Endothelial cell of umbilical vein (primary cell): ENCODE measurements around the gene NSD1. TPM values are rescaled to one million over a fixed set of nuclear protein-coding genes. Genes with fewer than 3 reads are reported as not detected.

Source experiments
- BruUV-seq: library from RNA; stranded (reverse); fragments of 400-500 nt; replicated peaks from 2 replicates; lab custom pipeline; 2021; lab: Mats Ljungman, UMichigan
- CTCF ChIA-PET: fragments of 300-600, 350-600 bp; sonication (Branson Sonifier 250); formaldehyde crosslinking; loops from one replicate; lab custom pipeline; 2021; ENCODE audit warnings: antibody characterized with exemption, inconsistent platforms; lab: Charles Lee
- POLR2A ChIA-PET: fragments of 300-600, 350-600 bp; sonication (Branson Sonifier 250); formaldehyde crosslinking; loops from one replicate; lab custom pipeline; 2021; ENCODE audit warnings: antibody characterized with exemption, inconsistent platforms; lab: Charles Lee
- DNase-seq: peaks from one replicate; pipeline ENCODE4 v3.0.0-alpha.2; 2011; ENCODE audit warnings: low read depth, low spot score
- FAIRE-seq: peaks from 2 replicates; lab custom pipeline; 2011; peaks lifted over from hg19 to GRCh38; lab: Jason Lieb, UNC
- H2AFZ ChIP-seq: 2 replicates; pipeline ENCODE4 v1.6.0; 2012; ENCODE audit warnings: low read depth, low read length, control low read depth, inconsistent platforms
- H3K27ac ChIP-seq: 2 replicates; pipeline ENCODE4 v1.5.1; 2011; ENCODE audit warnings: low read depth, mild to moderate bottlenecking, control low read depth, low read length, moderate library complexity; ENCODE audit not compliant: insufficient read depth
- H3K27me3 ChIP-seq, 2 experiments: 2 replicates each; pipeline versions ENCODE4 v1.6.0 to v1.6.1; 2011; ENCODE audit warnings: low read length in 2 of 2, mixed read lengths in 1 of 2; ENCODE audit not compliant: control insufficient read depth in 2 of 2, insufficient read depth in 2 of 2
- H3K36me3 ChIP-seq, 2 experiments: 2 replicates in 1 of 2; 3 replicates in 1 of 2; pipeline ENCODE4 v1.5.1; 2011; ENCODE audit warnings: low read length in 2 of 2, mild to moderate bottlenecking in 1 of 2, moderate library complexity in 1 of 2; ENCODE audit not compliant: control insufficient read depth in 2 of 2, insufficient read depth in 2 of 2; ENCODE audit errors: extremely low read depth in 1 of 2
- H3K4me1 ChIP-seq: 3 replicates; pipeline ENCODE4 v1.5.1; 2011; ENCODE audit warnings: mild to moderate bottlenecking, low read length; ENCODE audit not compliant: control insufficient read depth, insufficient read depth; ENCODE audit errors: extremely low read depth
- H3K4me2 ChIP-seq: 2 replicates; pipeline ENCODE4 v1.6.1; 2011; ENCODE audit warnings: low read length, control low read depth, mixed read lengths; ENCODE audit not compliant: insufficient read depth
- H3K4me3 ChIP-seq, 3 experiments: fragments of 200-600 bp in 1 of 3; sonication (generic), shearing (Covaris generic) in 1 of 3; replicated peaks in 1 of 3; 2 replicates each; pipeline ENCODE4 v1.5.1; 2011 to 2016; ENCODE audit warnings: control low read depth in 3 of 3, low read length in 3 of 3, mild to moderate bottlenecking in 2 of 3, inconsistent platforms in 1 of 3, low read depth in 1 of 3, moderate library complexity in 1 of 3; ENCODE audit not compliant: insufficient read depth in 1 of 3
- H3K79me2 ChIP-seq: 2 replicates; pipeline ENCODE4 v1.6.0; 2012; ENCODE audit warnings: low read length, inconsistent platforms; ENCODE audit not compliant: control insufficient read depth, insufficient read depth
- H3K9ac ChIP-seq: replicated peaks from 2 replicates; pipeline ENCODE3; 2011; ENCODE audit warnings: low read length, control low read depth; ENCODE audit not compliant: insufficient read depth; ENCODE audit errors: extremely low read depth
- H3K9me1 ChIP-seq: replicated peaks from 3 replicates; pipeline ENCODE4 v1.6.0; 2011; ENCODE audit warnings: mild to moderate bottlenecking, low read length; ENCODE audit not compliant: control insufficient read depth, insufficient read depth; ENCODE audit errors: extremely low read depth
- H3K9me3 ChIP-seq: replicated peaks from 2 replicates; pipeline ENCODE4 v1.5.1; 2012; ENCODE audit warnings: low read length, inconsistent platforms; ENCODE audit not compliant: control insufficient read depth, insufficient read depth
- H4K20me1 ChIP-seq: replicated peaks from 2 replicates; pipeline ENCODE3; 2011; ENCODE audit warnings: mild to moderate bottlenecking, low read length; ENCODE audit not compliant: control insufficient read depth, insufficient read depth; ENCODE audit errors: extremely low read depth
- CTCF ChIP-seq, 2 donors: IDR thresholded peaks; 1 replicate in 1 of 2; 2 replicates in 1 of 2; pipeline ENCODE4 v1.5.1; 2011; ENCODE audit warnings: low read length in 2 of 2, mild to moderate bottlenecking in 2 of 2, moderate library complexity in 2 of 2, control low read depth in 1 of 2, inconsistent platforms in 1 of 2, low read depth in 1 of 2; ENCODE audit not compliant: insufficient read depth in 1 of 2; ENCODE audit errors: extremely low read depth in 1 of 2
- EZH2 ChIP-seq: IDR thresholded peaks from 2 replicates; pipeline ENCODE4 v1.6.1; 2012; ENCODE audit warnings: borderline replicate concordance, low read depth, mild to moderate bottlenecking, moderate library complexity, low read length, inconsistent platforms; ENCODE audit not compliant: severe bottlenecking
- FOS ChIP-seq: IDR thresholded peaks from 2 replicates; pipeline ENCODE4 v1.6.1; 2011; ENCODE audit warnings: mild to moderate bottlenecking, low read length, moderate library complexity, borderline replicate concordance; ENCODE audit not compliant: insufficient read depth
- GATA2 ChIP-seq: IDR thresholded peaks from 2 replicates; pipeline ENCODE4 v1.7.0; 2011; ENCODE audit warnings: low read depth, mild to moderate bottlenecking, moderate library complexity, mixed read lengths, low read length; ENCODE audit not compliant: insufficient read length, insufficient read depth
- JUN ChIP-seq: IDR thresholded peaks from 2 replicates; pipeline ENCODE4 v1.6.1; 2011; ENCODE audit warnings: borderline replicate concordance, low read depth; ENCODE audit not compliant: insufficient read length, insufficient read depth
- MAX ChIP-seq: IDR thresholded peaks from 2 replicates; pipeline ENCODE4 v1.6.1; 2011; ENCODE audit not compliant: insufficient read depth, insufficient read length
- MYC ChIP-seq: IDR thresholded peaks from one replicate; pipeline ENCODE4 v1.6.1; 2011; ENCODE audit warnings: mild to moderate bottlenecking, low read depth, low read length
- POLR2AphosphoS5 ChIP-seq: IDR thresholded peaks from 2 replicates; pipeline ENCODE4 v1.6.1; 2012; ENCODE audit warnings: low read depth, mild to moderate bottlenecking, control low read depth, low read length, moderate library complexity; ENCODE audit not compliant: insufficient read depth
- dilution Hi-C: fragments of 300-500 bp; cut with MboI; formaldehyde crosslinking; loops from one replicate; pipeline ENCODE4 v1.15.0; 2019; ENCODE audit warnings: low sequenced_read_pairs; ENCODE audit not compliant: extremely low pct_ligation_motif_present
- intact Hi-C: fragments of 100-400 bp; cut with micrococcal nuclease; formaldehyde crosslinking; loops from one replicate; pipeline ENCODE4 v1.10.0; 2022
- polyA plus RNA-seq, 4 experiments: library from polyadenylated mRNA; depleted of rRNA in 3 of 4; stranded (reverse) in 3 of 4; unstranded in 1 of 4; fragments of >200 nt; gene quantifications; 2 replicates each; pipeline versions ENCODE4 v1.2.1 to v1.2.3, GENCODE V29; 2011 to 2012; ENCODE audit warnings: missing spikeins in 1 of 4
- total RNA-seq: library from RNA; stranded (reverse); gene quantifications from 2 replicates; pipeline ENCODE4 v1.2.3, GENCODE V29; 2021

NSD1 gene
- total and polyA plus RNA-seq, 2 donors (not counting 3 experiments of a cell fraction or from before 2014, with no cell fraction given) = 14.4 to 90.4 TPM

DNA sequence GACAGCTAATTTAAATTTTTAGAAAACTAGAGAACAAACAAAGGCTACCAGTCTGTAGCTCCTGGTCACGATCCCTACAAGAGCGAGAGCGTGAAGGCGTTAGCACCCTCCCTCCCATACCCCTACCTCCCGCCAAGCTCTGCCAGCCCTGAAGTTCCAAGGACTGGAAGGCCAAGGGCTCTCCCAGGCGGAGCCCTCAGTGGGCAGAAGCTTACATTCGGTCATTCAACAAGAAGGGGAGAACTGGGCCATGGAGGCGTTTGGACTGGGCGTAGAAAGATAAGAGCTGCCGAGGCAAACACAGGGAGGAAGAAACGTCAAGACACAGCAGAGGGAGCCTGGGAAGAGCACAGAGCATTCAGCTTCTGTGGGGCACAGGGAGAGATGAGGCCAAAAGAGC is 175.2 kb downstream of the NSD1 start:
- FAIRE-seq = no peak
- Histone ChIP-seq H3K4me3 (no peak overlapping the region), H4K20me1 (no peaks in the 10 kb centered on the region), H3K36me3 (peaks cover 0 to 13% of the 10 kb centered on the region in 2 experiments), H3K4me1 (peaks cover 32% of the 10 kb centered on the region), H3K9me1 (no peaks in the 10 kb centered on the region), H3K4me2 (no peak overlapping the region), H3K27me3 (no peaks in the 10 kb centered on the region), H3K9ac (no peak overlapping the region), H3K27ac (no peak overlapping the region), H3K9me3 (no peaks in the 10 kb centered on the region), H2AFZ (no peak overlapping the region), H3K79me2 (peaks cover 34% of the 10 kb centered on the region)
- intact Hi-C loops = loop anchor here (2.0 kb wide), 2 partner anchors 146 to 194 kb away; no protein-coding TSS in a partner anchor
- no TSS peak for BruUV-seq
- POLR2A ChIA-PET = no interaction called here
- CTCF ChIA-PET = interaction anchor here (0.6 to 3.4 kb wide), 17 partner anchors 9 to 198 kb away, joined by 3 to 45 read pairs (median 6); partner anchors contain the start of gene LMAN2
- dilution Hi-C loops = no loop called here
- DNase-seq = no peak
- TF ChIP-seq POLR2AphosphoS5 = no peak
- TF ChIP-seq MAX = no peak
- TF ChIP-seq JUN = no peak
- no peak for TF ChIP-seq EZH2
- no peak for TF ChIP-seq GATA2
- no peak for TF ChIP-seq MYC
- TF ChIP-seq FOS = no peak
- no peak for TF ChIP-seq CTCF (IDR thresholded peaks at IDR 0.05; ENCODE audit: extremely low read depth in 1 of 2, insufficient read depth in 1 of 2, low read depth in 1 of 2, low read length in 2 of 2)
